ENCODE data around the gene NRN1L.
A peak's percentile ranks its signal among the peaks of the same experiment; 100 is the strongest.
"Not testable (repeated sequence)": the region's sequence is repeated elsewhere in the genome, so short reads cannot be mapped to it uniquely, and the experiment has no call there.

The NRN1L gene

GRCh38 chr16:67884684-67885083 is at the start of gene NRN1L:
Gene NRN1L, plus strand, starts transcription at chr16:67884885. Its CDS starts 19 bp downstream, at chr16:67884904.
- peak; percentile 93 for DNase-seq

GRCh38 chr16:67837190-67837589 is 47.5 kb upstream of the NRN1L start:
- DNase-seq: not testable (repeated sequence)

- DNase-seq: no peak
These were observed 46.9 kb upstream of the NRN1L start for GRCh38 chr16:67837811-67838210.

GRCh38 chr16:67841198-67841815 is 43.4 kb upstream of the NRN1L start:
- DNase-seq: no peak

- DNase-seq: peak; percentile 97
These were observed 42.7 kb upstream of the NRN1L start, which contains the start of gene THAP11 for GRCh38 chr16:67841816-67842508. Gene THAP11, plus strand, starts transcription at chr16:67842320. Its CDS starts 235 bp downstream, at chr16:67842555.

- DNase-seq: peak; percentile 64
These were observed 42.0 kb upstream of the NRN1L start for GRCh38 chr16:67842509-67843342.

- DNase-seq: no peak
These were observed 41.3 kb upstream of the NRN1L start for GRCh38 chr16:67843343-67843765.

GRCh38 chr16:67844497-67844896 is 40.2 kb upstream of the NRN1L start:
- DNase-seq: no peak

GRCh38 chr16:67845291-67846062 is 39.2 kb upstream of the NRN1L start:
- DNase-seq: no peak

- DNase-seq: no peak
These were observed 38.7 kb upstream of the NRN1L start for GRCh38 chr16:67846063-67846319.

GRCh38 chr16:67846320-67847063 is 38.2 kb upstream of the NRN1L start, which contains the start of gene NUTF2:
Gene NUTF2, plus strand, starts transcription at chr16:67846933. Its CDS starts 18,198 bp downstream, at chr16:67865131.
- DNase-seq: peak; percentile 98

GRCh38 chr16:67847064-67847861 is 37.4 kb upstream of the NRN1L start, which contains the start of gene CENPT:
Gene CENPT, minus strand, starts transcription at chr16:67847693. Its CDS starts 13,834 bp downstream, at chr16:67833859.
- DNase-seq: peak; percentile 27

- DNase-seq: no peak
These were observed 36.6 kb upstream of the NRN1L start for GRCh38 chr16:67848118-67848517.

- no peak for DNase-seq
These were observed 31.0 kb upstream of the NRN1L start for GRCh38 chr16:67853670-67854069.

- DNase-seq: no peak
These were observed 28.9 kb upstream of the NRN1L start for GRCh38 chr16:67855789-67856188.

GRCh38 chr16:67856927-67857546 is 27.6 kb upstream of the NRN1L start:
- DNase-seq: no peak

- peak; percentile 51 for DNase-seq
These were observed 27.0 kb upstream of the NRN1L start for GRCh38 chr16:67857547-67858233.

GRCh38 chr16:67858500-67858899 is 26.2 kb upstream of the NRN1L start:
- no peak for DNase-seq

GRCh38 chr16:67860589-67861398 is 23.9 kb upstream of the NRN1L start:
- DNase-seq: no peak
